Activated CD8-positive, alpha-beta memory T cell treated with anti-CD3 and anti-CD28 coated beads, Interleukin-2, amount 10 ng/mL, durations not matched to agents 7 days and 5 days (primary cell): ENCODE results near the gene GIPR. TPM values are rescaled to one million over a fixed set of nuclear protein-coding genes. Genes with fewer than 3 reads are reported as not detected.

Experiments
- ATAC-seq: fragments of 150-1000 bp; cut with Tn5 transposase; one replicate; pipeline ENCODE4 v1.10.0; 2021; ENCODE audit warnings: moderate library complexity
- CTCF ChIA-PET: fragments of 350-600 bp; sonication (Branson Sonifier 250); formaldehyde crosslinking; loops from one replicate; lab custom pipeline; 2021; ENCODE audit warnings: antibody characterized with exemption; lab: Charles Lee
- DNase-seq: peaks from one replicate; pipeline ENCODE4 v3.0.0-alpha.2; 2020
- H3K27ac Mint-ChIP-seq: one replicate; pipeline ENCODE4 v1.8.0; 2021; ENCODE audit warnings: mild to moderate bottlenecking, mixed read lengths
- H3K27me3 Mint-ChIP-seq: one replicate; pipeline ENCODE4 v1.8.0; 2021; ENCODE audit warnings: mixed read lengths
- H3K36me3 Mint-ChIP-seq: one replicate; pipeline ENCODE4 v1.8.0; 2021; ENCODE audit warnings: mild to moderate bottlenecking, mixed read lengths
- H3K4me1 Mint-ChIP-seq: one replicate; pipeline ENCODE4 v1.8.0; 2021; ENCODE audit warnings: mixed read lengths
- H3K4me3 Mint-ChIP-seq: one replicate; pipeline ENCODE4 v1.8.0; 2021; ENCODE audit warnings: mild to moderate bottlenecking, moderate library complexity, mixed read lengths
- H3K9me3 Mint-ChIP-seq: one replicate; pipeline ENCODE4 v1.8.0; 2022; ENCODE audit warnings: low read depth, mixed read lengths
- total RNA-seq, 2 experiments: library from RNA; stranded (reverse); gene quantifications; one replicate each; pipeline ENCODE4 v1.2.3, GENCODE V29; 2021

The GIPR gene
- total RNA-seq, 2 experiments from 2014 or later = 12.1 to 14.7 TPM

- CTCF ChIA-PET = interaction anchor here (1.6 kb wide), 1 partner anchor 10 kb away, joined by 4 read pairs; no protein-coding TSS in a partner anchor
- H3K9me3 Mint-ChIP-seq = no peaks in the 10 kb centered on the region
- no peaks in the 10 kb centered on the region for H3K4me1 Mint-ChIP-seq
- peaks cover 3% of the 10 kb centered on the region for H3K27me3 Mint-ChIP-seq
- no peaks in the 10 kb centered on the region for H3K36me3 Mint-ChIP-seq
- H3K4me3 Mint-ChIP-seq = no peak overlapping the region
- ATAC-seq (no peak), DNase-seq (no peak)
- H3K27ac Mint-ChIP-seq = no peak overlapping the region
Measured at GRCh38 chr19:45655073-45655472, 12.9 kb upstream of the GIPR start.

GRCh38 chr19:45657520-45658167 lies 10.4 kb upstream of the GIPR start:
- no peak overlapping the region for H3K4me3 Mint-ChIP-seq
- no peaks in the 10 kb centered on the region for H3K9me3 Mint-ChIP-seq
- no peak overlapping the region for H3K27ac Mint-ChIP-seq
- CTCF ChIA-PET = interaction anchor here (1.1 kb wide), 1 partner anchor 12 kb away, joined by 3 read pairs; no protein-coding TSS in a partner anchor
- DNase-seq = no peak
- no peaks in the 10 kb centered on the region for H3K4me1 Mint-ChIP-seq
- H3K36me3 Mint-ChIP-seq = no peaks in the 10 kb centered on the region
- ATAC-seq = no peak
- peaks cover 6% of the 10 kb centered on the region for H3K27me3 Mint-ChIP-seq

GRCh38 chr19:45659096-45659729 lies 8.8 kb upstream of the GIPR start:
- Mint-ChIP-seq H3K4me3 (no peak overlapping the region), H3K9me3 (no peaks in the 10 kb centered on the region), H3K4me1 (peaks cover 2% of the 10 kb centered on the region), H3K36me3 (no peaks in the 10 kb centered on the region), H3K27ac (no peak overlapping the region), H3K27me3 (peaks cover 6% of the 10 kb centered on the region)
- DNase-seq (no peak), ATAC-seq (no peak)
- CTCF ChIA-PET = no interaction called here

GRCh38 chr19:45660636-45661035 lies 7.4 kb upstream of the GIPR start:
- no peaks in the 10 kb centered on the region for H3K36me3 Mint-ChIP-seq
- CTCF ChIA-PET = interaction anchor here (1.1 to 1.4 kb wide), 2 partner anchors 17 to 18 kb away, joined by 6 to 7 read pairs; no protein-coding TSS in a partner anchor
- ATAC-seq = no peak
- no peak overlapping the region for H3K4me3 Mint-ChIP-seq
- no peaks in the 10 kb centered on the region for H3K9me3 Mint-ChIP-seq
- H3K27me3 Mint-ChIP-seq = peaks cover 6% of the 10 kb centered on the region
- H3K27ac Mint-ChIP-seq = no peak overlapping the region
- H3K4me1 Mint-ChIP-seq = peaks cover 2% of the 10 kb centered on the region
- DNase-seq = no peak

GRCh38 chr19:45663800-45664199 lies 4.2 kb upstream of the GIPR start:
- CTCF ChIA-PET = no interaction called here
- Mint-ChIP-seq H3K27me3 (peaks cover 6% of the 10 kb centered on the region), H3K36me3 (no peaks in the 10 kb centered on the region), H3K9me3 (no peaks in the 10 kb centered on the region), H3K4me3 (no peak overlapping the region), H3K27ac (no peak overlapping the region), H3K4me1 (peaks cover 15% of the 10 kb centered on the region)
- no peak for ATAC-seq
- no peak for DNase-seq

GRCh38 chr19:45664575-45664974 lies 3.4 kb upstream of the GIPR start:
- peaks cover 7% of the 10 kb centered on the region for H3K27me3 Mint-ChIP-seq
- CTCF ChIA-PET = no interaction called here
- ATAC-seq = no peak
- DNase-seq = no peak
- H3K9me3 Mint-ChIP-seq = no peaks in the 10 kb centered on the region
- no peaks in the 10 kb centered on the region for H3K36me3 Mint-ChIP-seq
- peaks cover 21% of the 10 kb centered on the region for H3K4me1 Mint-ChIP-seq
- no peak overlapping the region for H3K4me3 Mint-ChIP-seq
- no peak overlapping the region for H3K27ac Mint-ChIP-seq

GRCh38 chr19:45668342-45668871 lies 386 bp downstream of the GIPR start:
- Mint-ChIP-seq H3K4me1 (peaks cover 33% of the 10 kb centered on the region), H3K9me3 (no peaks in the 10 kb centered on the region), H3K27me3 (peaks cover 10% of the 10 kb centered on the region), H3K4me3 (peak overlapping the region; percentile 84), H3K27ac (peak overlapping the region; percentile 75), H3K36me3 (no peaks in the 10 kb centered on the region)
- ATAC-seq (peak; percentile 7), DNase-seq (peak; percentile 56)
- CTCF ChIA-PET = interaction anchor here (0.8 to 5.9 kb wide), 9 partner anchors 11 to 229 kb away, joined by 3 to 48 read pairs (median 3); partner anchors contain the start of gene PPM1N

GRCh38 chr19:45670670-45671453 lies 2.8 kb downstream of the GIPR start:
- CTCF ChIA-PET = interaction anchor here (0.8 to 5.9 kb wide), 7 partner anchors 9 to 232 kb away, joined by 3 to 48 read pairs (median 3); partner anchors contain the start of gene QPCTL
- no peaks in the 10 kb centered on the region for H3K9me3 Mint-ChIP-seq
- peaks cover 30% of the 10 kb centered on the region for H3K4me1 Mint-ChIP-seq
- H3K27me3 Mint-ChIP-seq = peaks cover 10% of the 10 kb centered on the region
- peak; percentile 53 for ATAC-seq
- no peaks in the 10 kb centered on the region for H3K36me3 Mint-ChIP-seq
- H3K27ac Mint-ChIP-seq = no peak overlapping the region
- peak overlapping the region; percentile 56 for H3K4me3 Mint-ChIP-seq
- DNase-seq = peak; percentile 88

- H3K27ac Mint-ChIP-seq = no peak overlapping the region
- peaks cover 12% of the 10 kb centered on the region for H3K27me3 Mint-ChIP-seq
- H3K9me3 Mint-ChIP-seq = no peaks in the 10 kb centered on the region
- CTCF ChIA-PET = no interaction called here
- H3K4me3 Mint-ChIP-seq = no peak overlapping the region
- no peaks in the 10 kb centered on the region for H3K36me3 Mint-ChIP-seq
- ATAC-seq = no peak
- H3K4me1 Mint-ChIP-seq = peaks cover 27% of the 10 kb centered on the region
- DNase-seq = no peak
Measured at GRCh38 chr19:45674946-45675345, 6.9 kb downstream of the GIPR start.

- peak overlapping the region; percentile 72 for H3K4me3 Mint-ChIP-seq
- H3K4me1 Mint-ChIP-seq = peaks cover 22% of the 10 kb centered on the region
- no peaks in the 10 kb centered on the region for H3K36me3 Mint-ChIP-seq
- DNase-seq (peak; percentile 62), ATAC-seq (peak; percentile 27)
- no peaks in the 10 kb centered on the region for H3K9me3 Mint-ChIP-seq
- H3K27ac Mint-ChIP-seq = no peak overlapping the region
- H3K27me3 Mint-ChIP-seq = peaks cover 6% of the 10 kb centered on the region
- CTCF ChIA-PET = interaction anchor here (0.6 to 6.1 kb wide), 9 partner anchors 15 to 191 kb away, joined by 3 to 78 read pairs (median 7); partner anchors contain the start of genes QPCTL, SIX5 and SNRPD2
Measured at GRCh38 chr19:45676851-45677263, 8.8 kb downstream of the GIPR start.

GRCh38 chr19:45677351-45678230 lies 9.6 kb downstream of the GIPR start:
- peaks cover 25% of the 10 kb centered on the region for H3K4me1 Mint-ChIP-seq
- peaks cover 6% of the 10 kb centered on the region for H3K27me3 Mint-ChIP-seq
- no peak overlapping the region for H3K27ac Mint-ChIP-seq
- H3K4me3 Mint-ChIP-seq = peak overlapping the region; percentile 72
- DNase-seq (peak; percentile 91), ATAC-seq (peak; percentile 65)
- no peaks in the 10 kb centered on the region for H3K9me3 Mint-ChIP-seq
- CTCF ChIA-PET = interaction anchor here (1.0 to 6.1 kb wide), 10 partner anchors 9 to 238 kb away, joined by 3 to 78 read pairs (median 8); partner anchors contain the start of genes GIPR, QPCTL, SIX5 and SNRPD2
- no peaks in the 10 kb centered on the region for H3K36me3 Mint-ChIP-seq

- Mint-ChIP-seq H3K4me1 (peaks cover 23% of the 10 kb centered on the region), H3K27ac (peak overlapping the region; percentile 86), H3K36me3 (peaks cover 19% of the 10 kb centered on the region), H3K4me3 (peak overlapping the region; percentile 76), H3K9me3 (no peaks in the 10 kb centered on the region), H3K27me3 (peaks cover 4% of the 10 kb centered on the region)
- CTCF ChIA-PET = interaction anchor here (0.7 to 6.1 kb wide), 13 partner anchors 11 to 298 kb away, joined by 3 to 78 read pairs (median 5); partner anchors contain the start of genes GIPR, QPCTL, SIX5 and SNRPD2
- DNase-seq = peak; percentile 91
- peak; percentile 91 for ATAC-seq
Measured at GRCh38 chr19:45681391-45682015, 13.5 kb downstream of the GIPR start.
